Endothelial cell of hepatic sinusoid (primary cell): Measurements from ENCODE around the gene TNIP2.
"Not testable (repeated sequence)": the region's sequence is repeated elsewhere in the genome, so short reads cannot be mapped to it uniquely, and the experiment has no call there.

Experiments used
- in situ Hi-C: cut with HindIII; loops from 2 replicates; pipeline ENCODE4 v1.10.0; 2017; ENCODE audit warnings: low sequenced_read_pairs

TNIP2 gene

GRCh38 chr4:2771264-2771663 is 15.1 kb upstream of the TNIP2 start:
- in situ Hi-C loops: no loop called here

GRCh38 chr4:2768921-2769336 is 12.8 kb upstream of the TNIP2 start:
- in situ Hi-C loops: no loop called here

GRCh38 chr4:2768124-2768523 is 12.0 kb upstream of the TNIP2 start:
- in situ Hi-C loops: no loop called here

GRCh38 chr4:2767705-2768074 is 11.6 kb upstream of the TNIP2 start:
- in situ Hi-C loops: no loop called here

GRCh38 chr4:2767046-2767704 is 11.0 kb upstream of the TNIP2 start:
- in situ Hi-C loops: no loop called here

GRCh38 chr4:2765832-2766526 is 9.8 kb upstream of the TNIP2 start:
- in situ Hi-C loops: no loop called here

- in situ Hi-C loops: no loop called here
Measured at GRCh38 chr4:2763511-2763967, 7.4 kb upstream of the TNIP2 start.

- in situ Hi-C loops: not testable (repeated sequence)
Measured at GRCh38 chr4:2762486-2763370, 6.6 kb upstream of the TNIP2 start.

GRCh38 chr4:2762048-2762447 is 5.9 kb upstream of the TNIP2 start:
- in situ Hi-C loops: no loop called here

GRCh38 chr4:2761035-2761923 is 5.1 kb upstream of the TNIP2 start:
- in situ Hi-C loops: no loop called here

GRCh38 chr4:2757426-2757825 is 1.3 kb upstream of the TNIP2 start:
- in situ Hi-C loops: loop anchor here (10.0 kb wide), 1 partner anchor 107 kb away; no protein-coding TSS in a partner anchor

- in situ Hi-C loops: loop anchor here (10.0 kb wide), 1 partner anchor 108 kb away; no protein-coding TSS in a partner anchor
Measured at GRCh38 chr4:2756691-2757350, 685 bp upstream of the TNIP2 start.

- in situ Hi-C loops: loop anchor here (10.0 kb wide), 1 partner anchor 110 kb away; no protein-coding TSS in a partner anchor
Measured at GRCh38 chr4:2754848-2755819, 1.0 kb downstream of the TNIP2 start.

GRCh38 chr4:2753436-2753835 is 2.7 kb downstream of the TNIP2 start:
- in situ Hi-C loops: loop anchor here (10.0 kb wide), 1 partner anchor 111 kb away; no protein-coding TSS in a partner anchor

- in situ Hi-C loops: loop anchor here (10.0 kb wide), 1 partner anchor 114 kb away; no protein-coding TSS in a partner anchor
Measured at GRCh38 chr4:2750719-2751605, 5.2 kb downstream of the TNIP2 start.

- in situ Hi-C loops: no loop called here
Measured at GRCh38 chr4:2746891-2747695, 9.0 kb downstream of the TNIP2 start.
